B cell (primary cell): ENCODE measurements around the gene MAP3K2. TPM values are rescaled to one million over a fixed set of nuclear protein-coding genes. Genes with fewer than 3 reads are reported as not detected.

Experiments
- ATAC-seq: fragments of 200-7000 bp; cut with Tn5 transposase; one replicate; pipeline ENCODE4 v1.10.0; 2021; ENCODE audit warnings: low read depth, mild to moderate bottlenecking, moderate number of reproducible peaks, moderate library complexity
- CTCF ChIA-PET: fragments of 350-600 bp; sonication (Branson Sonifier 250); formaldehyde crosslinking; loops from one replicate; lab custom pipeline; 2021; ENCODE audit warnings: antibody characterized with exemption, inconsistent platforms; lab: Charles Lee
- POLR2A ChIA-PET: fragments of 350-600 bp; sonication (Branson Sonifier 250); formaldehyde crosslinking; loops from one replicate; lab custom pipeline; 2021; ENCODE audit warnings: antibody characterized with exemption; lab: Charles Lee
- DNase-seq: peaks from one replicate; pipeline ENCODE4 v3.0.0; 2013
- H2AFZ ChIP-seq: 2 replicates; pipeline ENCODE4 v1.6.1; 2012; ENCODE audit warnings: mild to moderate bottlenecking, low read depth, low read length; ENCODE audit not compliant: insufficient read depth, poor library complexity, severe bottlenecking
- H3K27ac ChIP-seq, 2 donors: 1 replicate in 1 of 2; 2 replicates in 1 of 2; pipeline ENCODE4 v1.5.1; 2012 to 2013; ENCODE audit warnings: low read length in 2 of 2, mild to moderate bottlenecking in 2 of 2, moderate library complexity in 1 of 2
- H3K27me3 ChIP-seq, 4 experiments: fragments of 200-600 bp in 1 of 4; sonication (generic) in 1 of 4; replicated peaks in 1 of 4; 1 replicate in 2 of 4; 2 replicates in 2 of 4; pipeline versions ENCODE4 v1.6.1 to v1.7.0; 2013 to 2016; ENCODE audit warnings: low read length in 3 of 4, mild to moderate bottlenecking in 2 of 4, mixed read lengths in 1 of 4, moderate library complexity in 1 of 4; ENCODE audit not compliant: insufficient read depth in 4 of 4, control insufficient read depth in 3 of 4; ENCODE audit errors: control extremely low read depth in 1 of 4
- H3K36me3 ChIP-seq, 2 experiments: replicated peaks in 1 of 2; 1 replicate in 1 of 2; 2 replicates in 1 of 2; pipeline versions ENCODE4 v1.6.1 to v1.7.1; 2013; ENCODE audit warnings: low read length in 1 of 2; ENCODE audit not compliant: insufficient read depth in 2 of 2, control insufficient read depth in 1 of 2; ENCODE audit errors: control extremely low read depth in 1 of 2, extremely low read depth in 1 of 2
- H3K4me1 ChIP-seq, 2 donors: fragments of 200-600 bp in 1 of 2; sonication (generic) in 1 of 2; 1 replicate in 1 of 2; 2 replicates in 1 of 2; pipeline versions ENCODE4 v1.5.1 to v1.6.1; 2013 to 2017; ENCODE audit warnings: low read length in 2 of 2; ENCODE audit not compliant: control insufficient read depth in 2 of 2, insufficient read depth in 2 of 2
- H3K4me2 ChIP-seq: replicated peaks from 2 replicates; pipeline ENCODE3; 2012; ENCODE audit warnings: mild to moderate bottlenecking, low read depth, low read length; ENCODE audit not compliant: poor library complexity, severe bottlenecking
- H3K4me3 ChIP-seq, 5 experiments: fragments of 200-600 bp in 1 of 5; sonication (generic) in 1 of 5; 1 replicate in 3 of 5; 2 replicates in 2 of 5; pipeline versions ENCODE4 v1.5.1 to v1.7.0; 2011 to 2016; ENCODE audit warnings: low read length in 4 of 5, mild to moderate bottlenecking in 4 of 5, low read depth in 2 of 5, control low read depth in 1 of 5, moderate library complexity in 1 of 5; ENCODE audit not compliant: insufficient read depth in 1 of 5; ENCODE audit errors: control extremely low read depth in 1 of 5, extremely low read depth in 1 of 5
- H3K79me2 ChIP-seq: fragments of 200-600 bp; sonication (generic); one replicate; pipeline ENCODE4 v1.6.0; 2016; ENCODE audit warnings: low read length; ENCODE audit not compliant: control insufficient read depth, insufficient read depth
- H3K9ac ChIP-seq: fragments of 200-600 bp; sonication (generic); 2 replicates; pipeline ENCODE4 v1.6.1; 2017; ENCODE audit warnings: mild to moderate bottlenecking, low read length, moderate library complexity
- H3K9me3 ChIP-seq, 3 donors: one replicate each; pipeline versions ENCODE4 v1.6.1 to v1.7.1; 2013; ENCODE audit warnings: low read length in 2 of 3; ENCODE audit not compliant: control insufficient read depth in 2 of 3, insufficient read depth in 1 of 3; ENCODE audit errors: control extremely low read depth in 1 of 3
- H4K20me1 ChIP-seq: 2 replicates; pipeline ENCODE4 v1.6.0; 2012; ENCODE audit warnings: mild to moderate bottlenecking, low read length; ENCODE audit not compliant: insufficient read depth, control insufficient read depth, poor library complexity, severe bottlenecking
- H3K27ac Mint-ChIP-seq: one replicate; pipeline ENCODE4 v1.8.0; 2021; ENCODE audit warnings: mixed read lengths
- H3K27me3 Mint-ChIP-seq: one replicate; pipeline ENCODE4 v1.8.0; 2021; ENCODE audit warnings: mixed read lengths
- H3K4me1 Mint-ChIP-seq: one replicate; pipeline ENCODE4 v1.8.0; 2021; ENCODE audit warnings: mixed read lengths
- H3K4me3 Mint-ChIP-seq: one replicate; pipeline ENCODE4 v1.8.0; 2021; ENCODE audit warnings: mixed read lengths
- H3K9me3 Mint-ChIP-seq: one replicate; pipeline ENCODE4 v1.8.0; 2022; ENCODE audit warnings: mixed read lengths; ENCODE audit not compliant: insufficient read depth
- EZH2 ChIP-seq: IDR thresholded peaks from 2 replicates; pipeline ENCODE4 v1.6.1; 2012; ENCODE audit warnings: borderline replicate concordance, low read depth, mild to moderate bottlenecking, moderate library complexity, low read length; ENCODE audit not compliant: insufficient read depth, poor library complexity, severe bottlenecking
- whole genome bisulfite sequencing: methylation state at CpG from one replicate; pipeline ENCODE4 v1.1.5; 2013; ENCODE audit warnings: missing lambda C conversion rate; ENCODE audit not compliant: insufficient coverage; 5-methylcytosine and 5-hydroxymethylcytosine counted together
- intact Hi-C: fragments of 100-400 bp; cut with micrococcal nuclease; formaldehyde crosslinking; loops from one replicate; pipeline ENCODE4 v1.10.0; 2022
- polyA plus RNA-seq: library from polyadenylated mRNA; depleted of rRNA; stranded (reverse); fragments of >200 nt; gene quantifications from 2 replicates; pipeline ENCODE4 v1.2.3, GENCODE V29; 2012
- total RNA-seq, 2 donors: library from RNA; stranded (reverse); fragments of 120-200 nt in 1 of 2; gene quantifications; 1 replicate in 1 of 2; 2 replicates in 1 of 2; pipeline versions ENCODE4 v1.2.3 to v1.2.4, GENCODE V29; 2013 to 2022
- TF ChIP-seq, protein P1 (sequence below): fragments of 200-600 bp; IDR thresholded peaks from one replicate; pipeline ENCODE4 v1.8.0; 2022; ENCODE audit warnings: antibody characterized with exemption, mild to moderate bottlenecking

Gene MAP3K2
- total and polyA plus RNA-seq, 2 donors (not counting 1 experiment from before 2014, with no cell fraction given) = 9.9 to 118 TPM

DNA sequence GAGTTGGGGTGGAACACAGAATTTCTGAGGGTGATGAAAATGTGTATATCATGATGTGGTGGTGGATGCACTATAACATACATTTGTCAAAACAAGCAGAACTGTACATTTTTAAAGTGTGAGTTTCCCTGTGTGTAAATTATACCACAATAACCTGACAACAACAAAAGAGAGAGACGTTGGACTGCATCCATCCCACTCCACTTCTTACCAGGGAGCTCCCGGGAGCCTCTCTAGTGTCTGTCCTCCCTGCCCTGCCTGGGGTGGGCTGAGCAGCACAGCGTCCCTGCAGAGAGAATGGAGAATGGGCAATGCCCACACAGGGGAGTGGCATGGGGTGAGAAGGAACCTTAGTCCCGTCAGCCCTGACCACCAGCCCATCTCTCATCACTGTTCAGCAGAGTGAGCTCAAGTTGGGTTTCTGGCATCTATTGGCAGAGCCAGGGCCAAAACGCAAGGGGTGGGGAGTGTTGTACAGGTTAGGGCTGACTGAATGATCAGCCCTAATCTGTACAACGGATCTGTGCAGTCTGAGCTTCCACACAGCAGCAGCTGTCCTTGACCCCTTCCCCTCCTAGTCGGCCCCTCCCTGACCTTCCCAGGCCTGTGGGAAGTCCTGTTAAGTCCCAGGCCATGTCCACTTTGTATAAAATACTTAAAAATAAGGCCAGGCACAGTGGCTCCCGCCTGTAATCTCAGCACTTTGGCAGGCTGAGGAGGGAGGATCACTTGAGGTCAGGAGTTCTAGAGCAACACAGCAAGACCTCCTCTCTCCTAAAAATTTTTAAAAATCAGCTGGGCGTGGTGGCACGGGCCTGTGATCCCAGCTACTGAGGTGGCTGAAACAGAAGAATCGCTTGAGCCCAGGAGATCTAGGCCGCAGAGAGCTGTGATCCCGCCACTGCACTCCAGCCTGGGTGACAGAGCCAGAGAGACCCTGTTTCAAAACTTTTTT is 27.1 kb upstream of the MAP3K2 start:
- Histone ChIP-seq H3K9me3 (peaks cover 0 to 1% (median 0%) of the 10 kb centered on the region in 3 donors), H3K4me3 (no peak overlapping the region), H3K27me3 (no peaks in the 10 kb centered on the region), H3K27ac (no peak overlapping the region), H3K4me2 (peak overlapping the region; percentile 98), H2AFZ (no peak overlapping the region), H3K9ac (no peak overlapping the region), H3K79me2 (no peaks in the 10 kb centered on the region), H4K20me1 (no peaks in the 10 kb centered on the region), H3K4me1 (peaks cover 33 to 42% of the 10 kb centered on the region in 2 donors), H3K36me3 (no peaks in the 10 kb centered on the region)
- Mint-ChIP-seq H3K27ac (peak overlapping the region; percentile 11), H3K4me1 (peaks cover 56% of the 10 kb centered on the region), H3K27me3 (no peaks in the 10 kb centered on the region), H3K9me3 (no peaks in the 10 kb centered on the region), H3K4me3 (peak overlapping the region; percentile 42)
- POLR2A ChIA-PET = no interaction called here
- intact Hi-C loops = loop anchor here (5.0 kb wide), 1 partner anchor 112 kb away; the partner anchor contains the start of gene IWS1
- ATAC-seq (no peak), DNase-seq (peak; percentile 15)
- CTCF ChIA-PET = interaction anchor here (0.6 to 3.6 kb wide), 20 partner anchors 9 to 102 kb away, joined by 3 to 22 read pairs (median 4); partner anchors contain the start of gene MAP3K2
- no peak for TF ChIP-seq EZH2
- WGBS = 100% methylated on average over 1 of the region's 13 CpGs

DNA sequence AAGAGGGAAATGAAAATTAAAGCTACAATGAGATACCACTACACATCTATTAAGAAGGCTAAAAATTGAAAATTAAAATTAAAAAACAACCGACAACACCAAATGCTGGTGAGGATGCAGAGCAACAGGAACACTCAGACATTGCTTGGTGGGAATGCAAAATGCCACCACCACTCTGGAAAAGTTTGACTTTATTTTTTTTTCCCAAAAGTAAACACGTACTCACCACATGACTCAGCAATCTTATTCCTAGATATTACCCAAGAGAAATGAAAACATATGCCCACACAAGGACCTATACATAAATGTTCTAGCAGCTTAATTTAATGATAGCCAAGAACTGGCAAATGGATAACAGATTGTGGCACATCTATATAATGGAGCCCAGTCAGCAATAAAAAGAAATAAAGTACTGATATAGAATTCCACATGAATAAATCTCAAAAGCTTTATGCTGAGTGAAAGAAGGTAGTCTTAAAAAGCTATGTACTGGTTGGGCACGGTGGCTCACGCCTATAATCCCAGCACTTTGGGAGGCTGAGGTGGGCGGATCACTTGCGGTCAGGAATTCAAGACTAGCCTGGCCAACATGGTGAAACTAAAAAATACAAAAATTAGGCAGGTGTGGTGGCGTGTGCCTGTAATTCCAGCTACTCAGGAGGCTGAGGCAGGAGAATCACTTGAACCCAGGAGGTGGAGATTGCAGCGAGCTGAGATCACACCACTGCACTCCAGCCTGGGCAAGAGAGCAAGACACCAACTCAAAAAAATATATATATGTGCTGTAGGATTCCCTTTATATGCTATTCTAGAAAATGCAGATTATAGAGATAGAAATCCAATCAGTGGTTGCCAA is 26.2 kb upstream of the MAP3K2 start:
- ChIA-PET POLR2A (no interaction called here), CTCF (interaction anchor here (0.9 to 3.6 kb wide), 8 partner anchors 10 to 65 kb away, joined by 3 to 22 read pairs (median 4); partner anchors contain the start of gene MAP3K2)
- Mint-ChIP-seq H3K27ac (no peak overlapping the region), H3K9me3 (no peaks in the 10 kb centered on the region), H3K4me1 (peaks cover 56% of the 10 kb centered on the region), H3K4me3 (peak overlapping the region; percentile 42), H3K27me3 (no peaks in the 10 kb centered on the region)
- Histone ChIP-seq H3K4me3 (no peak overlapping the region), H3K79me2 (no peaks in the 10 kb centered on the region), H4K20me1 (no peaks in the 10 kb centered on the region), H3K27ac (no peak overlapping the region), H3K4me1 (peaks cover 33 to 42% of the 10 kb centered on the region in 2 donors), H2AFZ (no peak overlapping the region), H3K36me3 (no peaks in the 10 kb centered on the region), H3K9me3 (peaks cover 0 to 1% (median 0%) of the 10 kb centered on the region in 3 donors), H3K9ac (no peak overlapping the region), H3K4me2 (no peak overlapping the region), H3K27me3 (no peaks in the 10 kb centered on the region)
- DNase-seq (no peak), ATAC-seq (no peak)
- no peak for TF ChIP-seq EZH2
- TF ChIP-seq, protein P1, sequence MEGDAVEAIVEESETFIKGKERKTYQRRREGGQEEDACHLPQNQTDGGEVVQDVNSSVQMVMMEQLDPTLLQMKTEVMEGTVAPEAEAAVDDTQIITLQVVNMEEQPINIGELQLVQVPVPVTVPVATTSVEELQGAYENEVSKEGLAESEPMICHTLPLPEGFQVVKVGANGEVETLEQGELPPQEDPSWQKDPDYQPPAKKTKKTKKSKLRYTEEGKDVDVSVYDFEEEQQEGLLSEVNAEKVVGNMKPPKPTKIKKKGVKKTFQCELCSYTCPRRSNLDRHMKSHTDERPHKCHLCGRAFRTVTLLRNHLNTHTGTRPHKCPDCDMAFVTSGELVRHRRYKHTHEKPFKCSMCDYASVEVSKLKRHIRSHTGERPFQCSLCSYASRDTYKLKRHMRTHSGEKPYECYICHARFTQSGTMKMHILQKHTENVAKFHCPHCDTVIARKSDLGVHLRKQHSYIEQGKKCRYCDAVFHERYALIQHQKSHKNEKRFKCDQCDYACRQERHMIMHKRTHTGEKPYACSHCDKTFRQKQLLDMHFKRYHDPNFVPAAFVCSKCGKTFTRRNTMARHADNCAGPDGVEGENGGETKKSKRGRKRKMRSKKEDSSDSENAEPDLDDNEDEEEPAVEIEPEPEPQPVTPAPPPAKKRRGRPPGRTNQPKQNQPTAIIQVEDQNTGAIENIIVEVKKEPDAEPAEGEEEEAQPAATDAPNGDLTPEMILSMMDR = no peak
- 88% methylated on average over 5 of the region's 8 CpGs for WGBS
- intact Hi-C loops = no loop called here
